Suprapubic skin (tissue), 4 donors: ENCODE measurements around the gene RASD1.

Experiments
- CTCF ChIP-seq, 2 donors: fragments of 200-600 bp in 1 of 2; fragments of 450-650 bp in 1 of 2; sonication (generic) in 1 of 2; IDR thresholded peaks; one replicate each; pipeline ENCODE4 v1.5.1; 2016 to 2019; ENCODE audit warnings: antibody characterized with exemption in 2 of 2, mild to moderate bottlenecking in 1 of 2, moderate library complexity in 1 of 2
- EP300 ChIP-seq: sonication (generic); formaldehyde crosslinking; IDR thresholded peaks from one replicate; pipeline ENCODE4 v1.6.1; 2017; ENCODE audit warnings: antibody characterized with exemption
- POLR2AphosphoS5 ChIP-seq, 3 donors: sonication (generic); formaldehyde crosslinking; IDR thresholded peaks; one replicate each; pipeline ENCODE4 v1.6.1; 2017; ENCODE audit warnings: antibody characterized with exemption in 3 of 3

- TF ChIP-seq CTCF (IDR thresholded peaks at IDR 0.05) (no peak), POLR2AphosphoS5 (IDR thresholded peaks at IDR 0.05) (no peak), EP300 (no peak)
These were observed 21.8 kb upstream of the RASD1 start for GRCh38 chr17:17518014-17518413.
